ENCODE results near the gene MRPS18B.

DNA sequence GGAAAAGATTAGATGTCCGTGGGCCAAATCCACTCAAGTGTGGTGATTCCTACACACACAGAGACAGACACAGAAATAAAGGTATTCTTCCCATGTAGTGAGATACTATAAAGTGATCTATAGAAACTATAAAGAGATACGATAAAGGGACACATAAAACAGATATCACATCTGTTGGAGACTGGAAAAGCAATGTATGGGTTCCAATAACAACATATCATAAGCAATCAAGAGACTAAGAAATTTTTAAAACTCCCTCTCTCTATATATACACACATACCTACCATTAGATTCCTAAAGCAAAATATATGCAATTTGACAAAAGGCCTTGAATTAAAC lies 5.8 kb upstream of the MRPS18B start:
- TF ChIP-seq, protein P1, sequence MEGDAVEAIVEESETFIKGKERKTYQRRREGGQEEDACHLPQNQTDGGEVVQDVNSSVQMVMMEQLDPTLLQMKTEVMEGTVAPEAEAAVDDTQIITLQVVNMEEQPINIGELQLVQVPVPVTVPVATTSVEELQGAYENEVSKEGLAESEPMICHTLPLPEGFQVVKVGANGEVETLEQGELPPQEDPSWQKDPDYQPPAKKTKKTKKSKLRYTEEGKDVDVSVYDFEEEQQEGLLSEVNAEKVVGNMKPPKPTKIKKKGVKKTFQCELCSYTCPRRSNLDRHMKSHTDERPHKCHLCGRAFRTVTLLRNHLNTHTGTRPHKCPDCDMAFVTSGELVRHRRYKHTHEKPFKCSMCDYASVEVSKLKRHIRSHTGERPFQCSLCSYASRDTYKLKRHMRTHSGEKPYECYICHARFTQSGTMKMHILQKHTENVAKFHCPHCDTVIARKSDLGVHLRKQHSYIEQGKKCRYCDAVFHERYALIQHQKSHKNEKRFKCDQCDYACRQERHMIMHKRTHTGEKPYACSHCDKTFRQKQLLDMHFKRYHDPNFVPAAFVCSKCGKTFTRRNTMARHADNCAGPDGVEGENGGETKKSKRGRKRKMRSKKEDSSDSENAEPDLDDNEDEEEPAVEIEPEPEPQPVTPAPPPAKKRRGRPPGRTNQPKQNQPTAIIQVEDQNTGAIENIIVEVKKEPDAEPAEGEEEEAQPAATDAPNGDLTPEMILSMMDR (conservative IDR thresholded peaks at IDR 0.05 in 1 of 2, IDR thresholded peaks at IDR 0.05 in 1 of 2; ENCODE audit: low read depth in 1 of 2, low read length in 2 of 2): no peak
- TF ChIP-seq EZH2 (IDR thresholded peaks at IDR 0.05; ENCODE audit: low read length, missing control alignments): no peak
